Measurements from ENCODE around the gene SWAP70. TPM values are rescaled to one million over a fixed set of nuclear protein-coding genes. Genes with fewer than 3 reads are reported as not detected.
A peak's percentile ranks its signal among the peaks of the same experiment; 100 is the strongest.

Gene SWAP70
- total and polyA plus RNA-seq, 2 of the 13 experiments (the other 11 are each of a cell fraction or from before 2014, with no cell fraction given) = 4.6 to 8.7 TPM

GRCh38 chr11:9765320-9766101 is 101.6 kb downstream of the SWAP70 start (continued):
- TF ChIP-seq ZNF142 (CRISPR knock-in tag; IDR thresholded peaks at IDR 0.05) (peak; percentile 67; the same call in 1 of the 2 replicates), ARID4A (CRISPR knock-in tag; IDR thresholded peaks at IDR 0.05; ENCODE audit: borderline replicate concordance) (peak; percentile 86; the same call in 1 of the 2 replicates), ZNF547 (CRISPR knock-in tag; IDR thresholded peaks at IDR 0.05) (peak; percentile 53), ONECUT2 (CRISPR knock-in tag; IDR thresholded peaks at IDR 0.05) (no peak), PTBP1 (IDR thresholded peaks at IDR 0.05; ENCODE audit: low read depth, low read length, poor library complexity, severe bottlenecking) (no peak), ZNF276 (CRISPR knock-in tag; IDR thresholded peaks at IDR 0.05; ENCODE audit: low read depth) (no peak; the same call in 1 of the 2 replicates), IKZF5 (CRISPR knock-in tag; IDR thresholded peaks at IDR 0.05) (peak; percentile 89), HMG20A (CRISPR knock-in tag; IDR thresholded peaks at IDR 0.05; ENCODE audit: borderline replicate concordance) (peak; percentile 85; the same call in 1 of the 2 replicates), ZNF282 (IDR thresholded peaks at IDR 0.05; ENCODE audit: partially characterized antibody) (no peak), ZNF441 (CRISPR knock-in tag; IDR thresholded peaks at IDR 0.05; ENCODE audit: borderline replicate concordance) (no peak; the same call in 1 of the 2 replicates), ZNF784 (CRISPR knock-in tag; IDR thresholded peaks at IDR 0.05; ENCODE audit: borderline replicate concordance) (no peak; the same call in 1 of the 2 replicates)
